Activated T-helper 2 cell treated with anti-CD3 and anti-CD28 coated beads, Interferon-gamma antibody, Interleukin-2, Interleukin-4, amounts not matched to agents 10 μg/mL and 5 μg/mL and 100 μg/mL, durations not matched to agents 14 hours and 24 hours and 36 hours (primary cell): ENCODE data around the gene TAB2. TPM values are rescaled to one million over a fixed set of nuclear protein-coding genes. Genes with fewer than 3 reads are reported as not detected.

Experiments
- DNase-seq: peaks from one replicate; pipeline ENCODE4 v3.0.0; 2021; ENCODE audit warnings: low spot score
- H3K27ac Mint-ChIP-seq: one replicate; pipeline ENCODE4 v1.8.0; 2021; ENCODE audit warnings: mixed read lengths
- H3K27me3 Mint-ChIP-seq: one replicate; pipeline ENCODE4 v1.8.0; 2021; ENCODE audit warnings: low read depth, mixed read lengths
- H3K36me3 Mint-ChIP-seq: one replicate; pipeline ENCODE4 v1.8.0; 2021; ENCODE audit warnings: low read depth, mixed read lengths
- H3K4me1 Mint-ChIP-seq: one replicate; pipeline ENCODE4 v1.8.0; 2021; ENCODE audit warnings: low read depth, mixed read lengths
- H3K4me3 Mint-ChIP-seq: one replicate; pipeline ENCODE4 v1.8.0; 2021; ENCODE audit warnings: low read depth, mild to moderate bottlenecking, moderate library complexity, mixed read lengths
- H3K9me3 Mint-ChIP-seq: one replicate; pipeline ENCODE4 v1.8.0; 2021; ENCODE audit warnings: mixed read lengths
- intact Hi-C: fragments of 100-400 bp; cut with micrococcal nuclease; formaldehyde crosslinking; loops from one replicate; pipeline ENCODE4 v1.15.1; 2023
- total RNA-seq: library from RNA; stranded (reverse); gene quantifications from 2 replicates; pipeline ENCODE4 v1.2.3, GENCODE V29; 2022

The TAB2 gene
- total RNA-seq, 1 donor from 2014 or later: 110 TPM

- no peak for DNase-seq
- Mint-ChIP-seq H3K4me3 (peak overlapping the region; percentile 54), H3K4me1 (peaks cover 73% of the 10 kb centered on the region), H3K27me3 (no peaks in the 10 kb centered on the region), H3K36me3 (peaks cover 47% of the 10 kb centered on the region), H3K9me3 (no peaks in the 10 kb centered on the region), H3K27ac (peak overlapping the region; percentile 69)
- intact Hi-C loops: no loop called here
Observed at GRCh38 chr6:149329529-149329928, 12.0 kb downstream of the TAB2 start.

DNA sequence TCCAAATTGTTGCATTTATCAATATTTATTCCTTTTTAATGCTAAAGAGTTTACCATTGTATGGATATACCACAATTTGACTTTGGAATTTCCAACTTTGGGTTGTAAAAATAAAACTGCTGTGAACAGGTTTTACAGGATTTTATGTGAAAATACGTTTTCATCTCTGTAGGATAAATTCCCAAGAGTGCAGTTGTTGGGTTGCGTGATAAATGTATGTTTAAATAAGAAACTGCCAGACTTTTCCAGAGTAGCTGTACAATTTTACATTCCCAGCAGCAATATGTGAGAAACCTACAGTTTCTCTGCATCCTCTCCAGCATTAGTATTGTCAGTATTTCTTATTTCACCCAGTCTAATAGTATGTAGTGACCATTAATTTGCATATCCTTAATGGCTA, 12.6 kb downstream of the TAB2 start:
- H3K4me3 Mint-ChIP-seq: no peak overlapping the region
- no peaks in the 10 kb centered on the region for H3K27me3 Mint-ChIP-seq
- no peak for DNase-seq
- intact Hi-C loops: no loop called here
- H3K36me3 Mint-ChIP-seq: peaks cover 52% of the 10 kb centered on the region
- H3K27ac Mint-ChIP-seq: peak overlapping the region; percentile 65
- no peaks in the 10 kb centered on the region for H3K9me3 Mint-ChIP-seq
- peaks cover 74% of the 10 kb centered on the region for H3K4me1 Mint-ChIP-seq

GRCh38 chr6:149331043-149331807, 13.7 kb downstream of the TAB2 start:
- Mint-ChIP-seq H3K4me1 (peaks cover 74% of the 10 kb centered on the region), H3K4me3 (peak overlapping the region; percentile 32), H3K36me3 (peaks cover 49% of the 10 kb centered on the region), H3K27ac (peak overlapping the region; percentile 60), H3K9me3 (no peaks in the 10 kb centered on the region), H3K27me3 (no peaks in the 10 kb centered on the region)
- no peak for DNase-seq
- intact Hi-C loops: no loop called here

DNA sequence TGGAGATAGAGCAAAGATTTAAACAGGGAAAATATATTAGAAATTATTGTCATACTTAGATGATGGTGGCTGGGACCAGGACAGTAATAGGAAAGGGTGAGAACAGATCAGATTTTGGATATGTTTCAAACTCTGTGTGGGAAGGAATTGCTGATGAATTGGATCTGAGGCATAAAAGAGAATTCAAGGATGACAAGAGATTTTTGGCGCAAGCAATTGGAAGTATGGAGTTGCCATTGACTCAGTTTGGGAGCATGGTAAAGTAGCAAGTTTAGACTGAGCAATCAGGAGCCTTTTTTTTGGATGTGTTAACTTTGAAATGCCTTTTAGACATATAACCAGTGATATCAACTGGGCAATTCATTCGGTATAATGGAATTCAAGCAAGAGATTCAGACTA, 14.4 kb downstream of the TAB2 start:
- Mint-ChIP-seq H3K27me3 (no peaks in the 10 kb centered on the region), H3K9me3 (no peaks in the 10 kb centered on the region), H3K36me3 (peaks cover 48% of the 10 kb centered on the region), H3K4me3 (peak overlapping the region; percentile 32), H3K27ac (peak overlapping the region; percentile 60), H3K4me1 (peaks cover 80% of the 10 kb centered on the region)
- intact Hi-C loops: no loop called here
- no peak for DNase-seq

GRCh38 chr6:149332602-149333265, 15.2 kb downstream of the TAB2 start:
- H3K4me1 Mint-ChIP-seq: peaks cover 85% of the 10 kb centered on the region
- H3K27me3 Mint-ChIP-seq: no peaks in the 10 kb centered on the region
- peaks cover 44% of the 10 kb centered on the region for H3K36me3 Mint-ChIP-seq
- no peak for DNase-seq
- H3K9me3 Mint-ChIP-seq: no peaks in the 10 kb centered on the region
- intact Hi-C loops: no loop called here
- peak overlapping the region; percentile 62 for H3K27ac Mint-ChIP-seq
- H3K4me3 Mint-ChIP-seq: no peak overlapping the region

DNA sequence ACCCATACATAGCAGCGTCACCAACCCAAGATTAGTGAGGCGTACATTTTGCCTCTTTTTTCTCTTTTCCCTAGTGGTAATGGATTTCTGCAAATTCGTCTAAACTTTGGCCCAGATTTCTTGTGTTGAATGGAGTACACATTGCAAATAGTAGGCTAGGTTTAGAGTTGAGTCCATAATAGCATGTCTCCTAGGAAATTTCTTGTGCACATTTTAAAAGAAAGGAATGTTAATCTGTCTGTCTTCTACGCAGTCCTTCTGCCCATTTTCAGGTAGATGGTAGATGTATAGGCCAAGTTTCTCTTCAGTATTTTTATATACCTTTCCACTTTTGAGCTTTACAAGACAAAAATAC, 15.7 kb downstream of the TAB2 start:
- H3K27ac Mint-ChIP-seq: peak overlapping the region; percentile 44
- intact Hi-C loops: no loop called here
- peaks cover 44% of the 10 kb centered on the region for H3K36me3 Mint-ChIP-seq
- no peak overlapping the region for H3K4me3 Mint-ChIP-seq
- H3K27me3 Mint-ChIP-seq: no peaks in the 10 kb centered on the region
- peaks cover 1% of the 10 kb centered on the region for H3K9me3 Mint-ChIP-seq
- H3K4me1 Mint-ChIP-seq: peaks cover 85% of the 10 kb centered on the region
- DNase-seq: no peak

DNA sequence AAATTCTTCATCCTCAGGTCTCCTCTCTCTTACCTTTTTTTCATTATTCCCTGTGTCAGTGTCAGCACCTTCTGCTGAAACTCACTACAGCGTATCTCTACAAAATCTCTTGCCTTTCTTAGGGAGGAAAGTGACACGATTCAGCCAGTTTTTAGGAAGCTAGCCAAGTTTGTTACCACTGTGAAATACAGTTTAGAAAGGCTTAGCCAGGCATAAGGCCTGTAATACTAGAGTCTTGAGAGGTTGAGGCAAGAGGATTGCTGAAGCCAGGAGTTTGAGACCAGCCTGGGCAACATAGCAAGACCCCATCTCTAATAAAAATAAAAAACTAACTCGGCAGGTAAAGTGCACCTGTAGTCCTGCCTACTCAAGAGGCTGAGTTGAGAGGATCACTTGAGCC, 16.7 kb downstream of the TAB2 start:
- Mint-ChIP-seq H3K4me1 (peaks cover 82% of the 10 kb centered on the region), H3K36me3 (peaks cover 46% of the 10 kb centered on the region), H3K9me3 (peaks cover 9% of the 10 kb centered on the region), H3K27me3 (no peaks in the 10 kb centered on the region), H3K4me3 (no peak overlapping the region), H3K27ac (peak overlapping the region; percentile 54)
- intact Hi-C loops: loop anchor here (2.0 kb wide), 1 partner anchor 59 kb away; no protein-coding TSS in a partner anchor
- no peak for DNase-seq

DNA sequence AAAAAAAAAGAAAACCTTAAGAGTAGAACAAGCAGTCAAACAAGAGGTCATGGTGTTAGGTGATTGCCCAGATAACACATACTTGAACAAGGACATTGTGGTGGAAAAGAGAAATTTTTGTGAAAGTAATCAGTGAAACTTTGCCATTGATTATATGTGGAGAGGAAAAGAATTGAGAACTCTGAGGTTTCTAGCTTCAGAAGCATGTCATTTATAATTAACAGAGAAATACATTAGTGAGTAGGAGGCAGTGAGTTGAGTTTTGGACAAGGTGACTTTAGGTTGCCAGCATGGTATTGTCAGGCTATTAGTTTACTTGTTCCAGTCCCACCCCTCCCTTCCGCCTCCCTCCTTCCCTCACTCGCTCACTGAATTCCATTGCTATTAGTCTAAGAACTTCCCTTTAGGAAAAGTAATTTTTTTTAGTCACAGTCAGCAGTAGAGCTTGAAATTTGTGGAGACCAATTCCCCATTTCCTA, 17.2 kb downstream of the TAB2 start:
- H3K4me1 Mint-ChIP-seq: peaks cover 78% of the 10 kb centered on the region
- intact Hi-C loops: loop anchor here (2.0 to 5.0 kb wide), 3 partner anchors 58 to 302 kb away; no protein-coding TSS in a partner anchor
- peaks cover 50% of the 10 kb centered on the region for H3K36me3 Mint-ChIP-seq
- peak overlapping the region; percentile 31 for H3K4me3 Mint-ChIP-seq
- no peak for DNase-seq
- H3K27ac Mint-ChIP-seq: peak overlapping the region; percentile 54
- no peaks in the 10 kb centered on the region for H3K27me3 Mint-ChIP-seq
- H3K9me3 Mint-ChIP-seq: peaks cover 9% of the 10 kb centered on the region

GRCh38 chr6:149335924-149336608, 18.6 kb downstream of the TAB2 start:
- intact Hi-C loops: loop anchor here (1.0 to 5.0 kb wide), 7 partner anchors 8 to 304 kb away; no protein-coding TSS in a partner anchor
- H3K36me3 Mint-ChIP-seq: peaks cover 48% of the 10 kb centered on the region

GRCh38 chr6:149336609-149336928, 19.1 kb downstream of the TAB2 start:
- Mint-ChIP-seq H3K36me3 (peaks cover 46% of the 10 kb centered on the region), H3K4me1 (peaks cover 79% of the 10 kb centered on the region), H3K9me3 (peaks cover 9% of the 10 kb centered on the region), H3K4me3 (peak overlapping the region; percentile 45), H3K27me3 (no peaks in the 10 kb centered on the region), H3K27ac (peak overlapping the region; percentile 88)
- no peak for DNase-seq
- intact Hi-C loops: loop anchor here (1.0 to 5.0 kb wide), 6 partner anchors 8 to 304 kb away; no protein-coding TSS in a partner anchor

More at GRCh38 chr6:149335924-149336608, 18.6 kb downstream of the TAB2 start:
- Mint-ChIP-seq H3K9me3 (peaks cover 9% of the 10 kb centered on the region), H3K27me3 (no peaks in the 10 kb centered on the region), H3K27ac (peak overlapping the region; percentile 88), H3K4me3 (peak overlapping the region; percentile 45), H3K4me1 (peaks cover 80% of the 10 kb centered on the region)
- no peak for DNase-seq

DNA sequence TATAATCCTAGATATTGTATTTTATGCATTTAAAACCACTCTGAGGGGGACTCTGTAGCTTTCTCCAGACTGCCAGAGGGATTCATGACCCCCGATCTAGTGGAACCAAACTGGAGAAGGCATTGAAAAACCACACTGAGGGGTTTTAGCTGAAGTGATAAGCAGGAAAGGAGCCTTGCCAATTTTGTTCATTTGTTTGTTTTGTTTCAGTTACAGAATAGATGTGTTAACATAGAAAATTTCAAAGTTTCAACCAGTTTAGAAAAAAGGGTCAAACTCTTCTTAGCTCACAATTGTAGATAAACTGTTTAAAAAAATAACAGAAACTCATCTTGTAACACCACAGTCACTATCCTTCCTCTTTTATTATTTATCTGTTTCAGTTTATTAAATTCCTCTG, 19.8 kb downstream of the TAB2 start:
- intact Hi-C loops: loop anchor here (2.0 to 5.0 kb wide), 3 partner anchors 105 to 305 kb away; no protein-coding TSS in a partner anchor
- peak overlapping the region; percentile 73 for H3K27ac Mint-ChIP-seq
- H3K9me3 Mint-ChIP-seq: peaks cover 9% of the 10 kb centered on the region
- H3K36me3 Mint-ChIP-seq: peaks cover 48% of the 10 kb centered on the region
- no peak for DNase-seq
- H3K27me3 Mint-ChIP-seq: no peaks in the 10 kb centered on the region
- peaks cover 79% of the 10 kb centered on the region for H3K4me1 Mint-ChIP-seq
- H3K4me3 Mint-ChIP-seq: no peak overlapping the region

DNA sequence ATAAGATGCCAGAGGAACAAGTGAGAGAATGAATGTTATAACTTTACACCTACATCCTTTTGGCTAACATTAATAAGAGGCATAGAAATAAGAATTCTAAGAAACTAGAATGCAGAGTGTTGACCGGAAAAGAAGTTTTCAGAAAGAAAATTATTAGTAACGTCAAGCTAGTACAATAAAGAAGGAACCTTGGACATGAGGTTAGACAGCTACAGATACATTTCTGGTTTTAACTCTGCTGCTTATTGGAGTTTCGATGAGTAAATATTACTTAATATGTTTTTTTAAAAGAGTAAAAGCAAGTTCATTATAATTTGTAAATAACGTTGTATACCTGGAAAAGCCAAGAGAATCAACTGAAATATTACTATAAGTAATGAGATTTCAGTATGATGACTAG, 22.7 kb downstream of the TAB2 start:
- H3K27me3 Mint-ChIP-seq: no peaks in the 10 kb centered on the region
- H3K4me3 Mint-ChIP-seq: no peak overlapping the region
- no peak overlapping the region for H3K27ac Mint-ChIP-seq
- peaks cover 9% of the 10 kb centered on the region for H3K9me3 Mint-ChIP-seq
- H3K36me3 Mint-ChIP-seq: peaks cover 61% of the 10 kb centered on the region
- H3K4me1 Mint-ChIP-seq: peaks cover 75% of the 10 kb centered on the region
- no peak for DNase-seq
- intact Hi-C loops: no loop called here
